H1 (cell line): ENCODE results near the gene MYL7. TPM values are rescaled to one million over a fixed set of nuclear protein-coding genes. Genes with fewer than 3 reads are reported as not detected.

ENCODE experiments used
- CTCF ChIA-PET: fragments of 300-600 bp; sonication (Branson Sonifier 250); formaldehyde crosslinking; loops from one replicate; lab custom pipeline; 2021; ENCODE audit not compliant: partially characterized antibody; lab: Charles Lee
- POLR2A ChIA-PET: fragments of 300-600 bp; sonication (Branson Sonifier 250); formaldehyde crosslinking; loops from one replicate; lab custom pipeline; 2021; ENCODE audit warnings: inconsistent platforms; ENCODE audit not compliant: partially characterized antibody; lab: Charles Lee
- DNase-seq, 2 experiments: peaks; one replicate each; pipeline versions ENCODE4 v3.0.0 to v3.0.0-alpha.2; 2010 to 2022; ENCODE audit warnings: low spot score in 2 of 2, low read depth in 1 of 2, mixed read lengths in 1 of 2
- FAIRE-seq: peaks from 2 replicates; lab custom pipeline; 2011; peaks lifted over from hg19 to GRCh38; lab: Jason Lieb, UNC
- H2AFZ ChIP-seq: 2 replicates; pipeline ENCODE4 v1.8.1; 2012; ENCODE audit warnings: low read length, inconsistent platforms
- H2AK5ac ChIP-seq: 2 replicates; pipeline ENCODE4 v1.6.1; 2013; ENCODE audit warnings: low read depth, low read length
- H2BK120ac ChIP-seq: replicated peaks from 2 replicates; pipeline ENCODE3; 2013; ENCODE audit warnings: low read depth, low read length, inconsistent platforms
- H2BK12ac ChIP-seq: 2 replicates; pipeline ENCODE4 v1.6.1; 2013; ENCODE audit warnings: low read depth, low read length
- H2BK15ac ChIP-seq: 2 replicates; pipeline ENCODE4 v1.6.1; 2013; ENCODE audit warnings: low read length
- H2BK20ac ChIP-seq: 2 replicates; pipeline ENCODE4 v1.6.1; 2013; ENCODE audit warnings: low read length
- H2BK5ac ChIP-seq: 2 replicates; pipeline ENCODE4 v1.6.1; 2013; ENCODE audit warnings: low read depth, low read length
- H3K14ac ChIP-seq: 2 replicates; pipeline ENCODE4 v1.6.1; 2013; ENCODE audit warnings: inconsistent platforms; ENCODE audit not compliant: insufficient read length
- H3K18ac ChIP-seq: 2 replicates; pipeline ENCODE4 v1.6.1; 2013; ENCODE audit warnings: low read length; ENCODE audit errors: extremely low read depth
- H3K23ac ChIP-seq: 2 replicates; pipeline ENCODE4 v1.6.1; 2013; ENCODE audit warnings: inconsistent platforms; ENCODE audit not compliant: insufficient read length
- H3K23me2 ChIP-seq: 2 replicates; pipeline ENCODE4 v1.6.1; 2013; ENCODE audit warnings: low read depth, low read length
- H3K27ac ChIP-seq: 2 replicates; pipeline ENCODE4 v1.6.1; 2011; ENCODE audit warnings: low read depth, low read length, inconsistent platforms
- H3K27me3 ChIP-seq, 4 experiments: replicated peaks in 1 of 4; 1 replicate in 1 of 4; 2 replicates in 3 of 4; pipeline versions ENCODE4 v1.6.1 to v1.8.1; 2011 to 2013; ENCODE audit warnings: low read length in 3 of 4, mild to moderate bottlenecking in 3 of 4, inconsistent platforms in 2 of 4, mixed read lengths in 2 of 4, moderate library complexity in 1 of 4; ENCODE audit not compliant: control insufficient read depth in 3 of 4, insufficient read depth in 3 of 4; ENCODE audit errors: extremely low read depth in 1 of 4
- H3K36me3 ChIP-seq, 4 experiments: 2 replicates each; pipeline versions ENCODE4 v1.6.1 to v1.8.1; 2011 to 2013; ENCODE audit warnings: mild to moderate bottlenecking in 4 of 4, low read length in 3 of 4, moderate library complexity in 2 of 4, control low read depth in 1 of 4, inconsistent platforms in 1 of 4; ENCODE audit not compliant: insufficient read depth in 4 of 4, control insufficient read depth in 2 of 4
- H3K4ac ChIP-seq: replicated peaks from 2 replicates; pipeline ENCODE3; 2013; ENCODE audit warnings: low read length, low read depth, mixed read lengths, inconsistent platforms; ENCODE audit not compliant: insufficient read length
- H3K4me1 ChIP-seq, 4 experiments: replicated peaks in 1 of 4; 1 replicate in 1 of 4; 2 replicates in 3 of 4; pipeline versions ENCODE4 v1.6.1 to v1.8.1; 2011 to 2013; ENCODE audit warnings: low read length in 3 of 4, inconsistent platforms in 2 of 4, mixed read lengths in 1 of 4; ENCODE audit not compliant: insufficient read depth in 4 of 4, control insufficient read depth in 3 of 4
- H3K4me2 ChIP-seq, 2 experiments: 2 replicates each; pipeline versions ENCODE4 v1.6.1 to v1.8.1; 2011 to 2013; ENCODE audit warnings: low read depth in 2 of 2, low read length in 2 of 2, control low read depth in 1 of 2, inconsistent platforms in 1 of 2, mild to moderate bottlenecking in 1 of 2; ENCODE audit not compliant: insufficient read depth in 1 of 2
- H3K4me3 ChIP-seq, 4 experiments: fragments of 200-600, 300-600 bp in 1 of 4; sonication (generic), shearing (Covaris generic), sonication (Bioruptor Twin) in 1 of 4; 2 replicates each; pipeline versions ENCODE4 v1.5.1 to v1.8.1; 2011 to 2016; ENCODE audit warnings: low read length in 4 of 4, low read depth in 3 of 4, control low read depth in 2 of 4, inconsistent platforms in 2 of 4, mild to moderate bottlenecking in 2 of 4, mixed read lengths in 1 of 4, moderate library complexity in 1 of 4; ENCODE audit not compliant: insufficient read depth in 2 of 4; ENCODE audit errors: extremely low read depth in 1 of 4
- H3K56ac ChIP-seq: replicated peaks from 2 replicates; pipeline ENCODE3; 2013; ENCODE audit warnings: low read depth, mild to moderate bottlenecking, mixed read lengths, low read length, inconsistent platforms; ENCODE audit not compliant: insufficient read length
- H3K79me1 ChIP-seq: 2 replicates; pipeline ENCODE4 v1.6.1; 2013; ENCODE audit warnings: low read depth, low read length, control low read depth
- H3K79me2 ChIP-seq, 2 experiments: 2 replicates each; pipeline versions ENCODE4 v1.6.1 to v1.8.1; 2012 to 2013; ENCODE audit warnings: low read length in 2 of 2, mild to moderate bottlenecking in 2 of 2, inconsistent platforms in 1 of 2; ENCODE audit not compliant: insufficient read depth in 2 of 2, control insufficient read depth in 1 of 2
- H3K9ac ChIP-seq, 4 experiments: replicated peaks in 1 of 4; 1 replicate in 1 of 4; 2 replicates in 3 of 4; pipeline versions ENCODE4 v1.6.1 to v1.8.1; 2011 to 2013; ENCODE audit warnings: low read depth in 3 of 4, low read length in 3 of 4, control low read depth in 2 of 4, mild to moderate bottlenecking in 2 of 4, moderate library complexity in 2 of 4, inconsistent platforms in 1 of 4; ENCODE audit errors: extremely low read depth in 1 of 4
- H3K9me3 ChIP-seq, 2 experiments: 2 replicates each; pipeline versions ENCODE4 v1.6.1 to v1.8.1; 2012 to 2013; ENCODE audit warnings: mild to moderate bottlenecking in 2 of 2, moderate library complexity in 2 of 2, control low read depth in 1 of 2, inconsistent platforms in 1 of 2, low read depth in 1 of 2, low read length in 1 of 2, mixed read lengths in 1 of 2; ENCODE audit not compliant: insufficient read depth in 2 of 2
- H4K20me1 ChIP-seq, 2 experiments: replicated peaks in 1 of 2; 2 replicates each; pipeline versions ENCODE3 to v1.8.1; 2011 to 2013; ENCODE audit warnings: inconsistent platforms in 2 of 2, low read length in 2 of 2, mild to moderate bottlenecking in 1 of 2; ENCODE audit not compliant: insufficient read depth in 2 of 2, control insufficient read depth in 1 of 2
- H4K5ac ChIP-seq: 2 replicates; pipeline ENCODE4 v1.6.1; 2013; ENCODE audit warnings: low read length, low read depth, mixed read lengths, inconsistent platforms; ENCODE audit not compliant: insufficient read length
- H4K8ac ChIP-seq: 2 replicates; pipeline ENCODE4 v1.8.0; 2013; ENCODE audit warnings: mild to moderate bottlenecking, moderate library complexity, low read length, inconsistent platforms; ENCODE audit not compliant: insufficient read depth; ENCODE audit errors: extremely low read depth
- H4K91ac ChIP-seq: replicated peaks from 2 replicates; pipeline ENCODE3; 2013; ENCODE audit warnings: low read length, mixed read lengths, inconsistent platforms; ENCODE audit not compliant: insufficient read length
- CBX8 ChIP-seq: fragments of 300-800, 300-1000 bp; sonication (generic); IDR thresholded peaks from 2 replicates; pipeline ENCODE4 v1.7.1; 2016; ENCODE audit warnings: low read depth, low read length, borderline replicate concordance
- CTBP2 ChIP-seq: IDR thresholded peaks from 2 replicates; pipeline ENCODE4 v1.7.0; 2011; ENCODE audit warnings: borderline replicate concordance, mild to moderate bottlenecking, moderate library complexity, mixed read lengths, low read length; ENCODE audit not compliant: insufficient read depth, insufficient read length
- KDM1A ChIP-seq: fragments of 200-600, 300-600 bp; sonication (generic); IDR thresholded peaks from 2 replicates; pipeline ENCODE4 v1.7.1; 2016; ENCODE audit warnings: mild to moderate bottlenecking, low read length, borderline replicate concordance
- MAFK ChIP-seq: IDR thresholded peaks from 2 replicates; pipeline ENCODE4 v1.6.1; 2012; ENCODE audit warnings: low read depth, mild to moderate bottlenecking, improper control_type of control experiment, low read length
- NANOG ChIP-seq: IDR thresholded peaks from 2 replicates; pipeline ENCODE4 v1.6.1; 2011; ENCODE audit warnings: low read length, low read depth, mild to moderate bottlenecking, inconsistent platforms; ENCODE audit not compliant: insufficient read depth, poor library complexity, severe bottlenecking
- POU5F1 ChIP-seq: IDR thresholded peaks from 2 replicates; pipeline ENCODE4 v1.6.1; 2011; ENCODE audit warnings: low read depth, mild to moderate bottlenecking, low read length, moderate library complexity
- TAF1 ChIP-seq: IDR thresholded peaks from 2 replicates; pipeline ENCODE4 v1.6.1; 2011; ENCODE audit warnings: mild to moderate bottlenecking, low read depth, low read length
- ZNF274 ChIP-seq: IDR thresholded peaks from 2 replicates; pipeline ENCODE4 v1.7.0; 2012; ENCODE audit warnings: low read length, borderline replicate concordance; ENCODE audit errors: extremely low read depth
- WGBS, 2 experiments: shearing (Covaris generic) in 1 of 2; methylation state at CpG; one replicate each; pipeline versions ENCODE4 v1.1.6 to v1.1.7; 2013 to 2015; ENCODE audit warnings: low lambda C conversion rate in 2 of 2, mixed read lengths in 2 of 2, inconsistent platforms in 1 of 2, low coverage in 1 of 2, missing lambda C conversion rate in 1 of 2; ENCODE audit not compliant: insufficient replicate concordance in 2 of 2, insufficient coverage in 1 of 2, insufficient read length in 1 of 2; ENCODE audit errors: extremely low coverage in 1 of 2, missing lambda C conversion rate in 1 of 2; 5-methylcytosine and 5-hydroxymethylcytosine counted together
- polyA plus RNA-seq, 7 experiments: library from polyadenylated mRNA; depleted of rRNA in 3 of 7; stranded (reverse) in 5 of 7; unstranded in 2 of 7; fragments of >200 nt in 5 of 7; fragments of 200-250 nt in 2 of 7; gene quantifications; 1 replicate in 5 of 7; 2 replicates in 1 of 7; 4 replicates in 1 of 7; pipeline versions ENCODE4 v1.2.1 to v1.2.3, GENCODE V29; 2011 to 2013; ENCODE audit warnings: missing spikeins in 2 of 7, mixed read lengths in 2 of 7
- total RNA-seq: library from RNA; stranded (reverse); fragmentation: NEBNext Ultra II Directional; extraction: Animal tissue kit (Norgen Biotek cat#: 25700); gene quantifications from 2 replicates; pipeline ENCODE4 v1.2.1, GENCODE V29; 2021
- TF ChIP-seq, protein P1 (sequence below), 3 experiments: IDR thresholded peaks; 1 replicate in 2 of 3; 2 replicates in 1 of 3; pipeline versions ENCODE4 v1.5.1 to v1.6.1; 2011; ENCODE audit warnings: low read length in 3 of 3, mild to moderate bottlenecking in 3 of 3, inconsistent platforms in 2 of 3, low read depth in 1 of 3, moderate library complexity in 1 of 3; ENCODE audit not compliant: insufficient read depth in 1 of 3; ENCODE audit errors: control extremely low read depth in 1 of 3

The MYL7 gene
- total and polyA plus RNA-seq, 2 of the 8 experiments (the other 6 are each of a cell fraction or from before 2014, with no cell fraction given) = 3.3 to 3.4 TPM

DNA sequence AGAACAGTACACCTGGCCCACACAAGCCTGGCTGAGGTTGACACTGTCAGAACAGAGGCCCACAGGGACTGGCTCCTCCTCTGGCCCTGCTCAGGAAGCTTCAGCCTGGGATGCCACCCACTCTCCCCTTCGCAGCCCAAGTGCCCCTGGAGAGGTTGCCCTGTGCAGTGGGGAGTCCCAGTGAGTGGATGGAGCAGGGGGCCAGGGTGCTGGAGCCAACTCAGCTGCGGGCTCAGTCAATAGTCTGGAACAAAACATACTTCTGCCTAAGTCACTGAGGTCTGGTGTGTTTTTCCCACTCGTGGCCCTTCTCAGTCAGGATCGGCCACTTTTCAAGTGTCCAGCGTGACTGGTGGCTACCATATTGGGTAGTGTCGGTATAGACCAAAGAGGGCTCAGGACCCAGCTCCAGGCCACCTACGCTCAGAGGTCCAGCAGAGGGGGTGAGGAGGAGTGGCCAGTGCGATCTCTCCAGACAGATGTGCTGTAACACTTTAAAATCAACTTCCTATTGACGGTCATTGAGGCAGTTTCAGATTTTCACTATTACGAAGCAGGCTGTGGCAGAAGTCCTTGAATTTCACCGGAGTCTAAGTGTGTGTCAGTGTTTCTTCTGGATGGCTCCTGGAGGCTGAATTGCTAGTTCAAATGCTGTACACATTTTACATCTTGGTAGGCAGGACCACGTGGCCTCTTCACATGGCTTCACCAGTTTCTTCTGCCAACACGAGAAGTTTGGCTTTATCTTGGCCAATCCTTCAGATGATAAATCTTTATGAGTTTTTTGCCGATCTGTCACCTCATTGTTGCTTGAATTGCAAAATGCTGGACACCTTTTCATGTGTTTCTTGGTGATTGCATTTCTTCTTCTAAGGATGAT lies 49.1 kb upstream of the MYL7 start:
- Histone ChIP-seq H3K27me3 (peaks cover 0 to 3% (median 0%) of the 10 kb centered on the region in 4 experiments; a peak in 2 of 7 replicates), H3K4me1 (no peaks in the 10 kb centered on the region; a peak in 2 of 7 replicates), H3K23ac (no peak overlapping the region), H2BK15ac (no peak overlapping the region), H3K14ac (no peak overlapping the region), H3K4me2 (no peak overlapping the region), H3K4me3 (no peak overlapping the region), H4K91ac (no peak overlapping the region), H2BK12ac (no peak overlapping the region), H3K56ac (no peak overlapping the region), H4K5ac (no peak overlapping the region), H3K27ac (no peak overlapping the region), H3K9me3 (no peaks in the 10 kb centered on the region), H3K23me2 (no peaks in the 10 kb centered on the region), H2AK5ac (no peak overlapping the region), H2BK20ac (no peak overlapping the region), H4K8ac (no peak overlapping the region), H3K79me2 (no peaks in the 10 kb centered on the region), H3K9ac (no peak overlapping the region), H2BK5ac (no peak overlapping the region), H3K4ac (no peak overlapping the region), H3K18ac (no peak overlapping the region), H2AFZ (no peak overlapping the region), H3K79me1 (no peaks in the 10 kb centered on the region), H4K20me1 (no peaks in the 10 kb centered on the region), H2BK120ac (no peak overlapping the region), H3K36me3 (no peaks in the 10 kb centered on the region)
- ChIA-PET CTCF (no interaction called here), POLR2A (interaction anchor here (1.0 kb wide), 1 partner anchor 50 kb away, joined by 3 read pairs; no protein-coding TSS in a partner anchor)
- FAIRE-seq (no peak), DNase-seq (no peak)
- WGBS, 2 experiments = 80% methylated on average over 14 of the region's 14 CpGs; no CpG with 5 or more reads in 1 of the 2 experiments
- TF ChIP-seq ZNF274 (no peak), CBX8 (no peak), NANOG (no peak), MAFK (no peak), TAF1 (no peak), CTBP2 (no peak), POU5F1 (no peak), KDM1A (no peak)
- TF ChIP-seq, protein P1, sequence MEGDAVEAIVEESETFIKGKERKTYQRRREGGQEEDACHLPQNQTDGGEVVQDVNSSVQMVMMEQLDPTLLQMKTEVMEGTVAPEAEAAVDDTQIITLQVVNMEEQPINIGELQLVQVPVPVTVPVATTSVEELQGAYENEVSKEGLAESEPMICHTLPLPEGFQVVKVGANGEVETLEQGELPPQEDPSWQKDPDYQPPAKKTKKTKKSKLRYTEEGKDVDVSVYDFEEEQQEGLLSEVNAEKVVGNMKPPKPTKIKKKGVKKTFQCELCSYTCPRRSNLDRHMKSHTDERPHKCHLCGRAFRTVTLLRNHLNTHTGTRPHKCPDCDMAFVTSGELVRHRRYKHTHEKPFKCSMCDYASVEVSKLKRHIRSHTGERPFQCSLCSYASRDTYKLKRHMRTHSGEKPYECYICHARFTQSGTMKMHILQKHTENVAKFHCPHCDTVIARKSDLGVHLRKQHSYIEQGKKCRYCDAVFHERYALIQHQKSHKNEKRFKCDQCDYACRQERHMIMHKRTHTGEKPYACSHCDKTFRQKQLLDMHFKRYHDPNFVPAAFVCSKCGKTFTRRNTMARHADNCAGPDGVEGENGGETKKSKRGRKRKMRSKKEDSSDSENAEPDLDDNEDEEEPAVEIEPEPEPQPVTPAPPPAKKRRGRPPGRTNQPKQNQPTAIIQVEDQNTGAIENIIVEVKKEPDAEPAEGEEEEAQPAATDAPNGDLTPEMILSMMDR (IDR thresholded peaks at IDR 0.05; ENCODE audit: control extremely low read depth in 1 of 3, insufficient read depth in 1 of 3, low read depth in 1 of 3, low read length in 3 of 3) = no peak
